HFFc6 (cell line): ENCODE results near the gene CTDNEP1. TPM values are rescaled to one million over a fixed set of nuclear protein-coding genes. Genes with fewer than 3 reads are reported as not detected.

Experiments
- DNase-seq: peaks from one replicate; pipeline ENCODE4 v3.0.0-alpha.2; 2018
- H3K27ac Mint-ChIP-seq: 2 replicates; pipeline ENCODE4 v1.8.0; 2020; ENCODE audit warnings: mild to moderate bottlenecking, mixed read lengths
- H3K27me3 Mint-ChIP-seq: 2 replicates; pipeline ENCODE4 v1.8.0; 2021; ENCODE audit warnings: mild to moderate bottlenecking, moderate library complexity, mixed read lengths; ENCODE audit not compliant: insufficient read depth
- H3K36me3 Mint-ChIP-seq: 2 replicates; pipeline ENCODE4 v1.8.0; 2021; ENCODE audit warnings: low read depth, mixed read lengths
- H3K4me1 Mint-ChIP-seq: 2 replicates; pipeline ENCODE4 v1.8.0; 2020; ENCODE audit warnings: low read depth, mixed read lengths
- H3K4me3 Mint-ChIP-seq: 2 replicates; pipeline ENCODE4 v1.8.0; 2020; ENCODE audit warnings: mild to moderate bottlenecking, moderate library complexity, mixed read lengths
- H3K9me3 Mint-ChIP-seq: 2 replicates; pipeline ENCODE4 v1.8.0; 2020; ENCODE audit warnings: mild to moderate bottlenecking, mixed read lengths
- long read RNA-seq: library from polyadenylated mRNA; unstranded; transcript quantifications from one replicate; pipeline ENCODE4 v2.0.0, GENCODE V29; 2019
- total RNA-seq, 6 experiments: library from RNA; stranded (reverse); fragmentation: NEBNext Ultra II Directional; extraction: Animal tissue kit (Norgen Biotek cat#: 25700); gene quantifications; 2 replicates in 1 of 6; 3 replicates in 5 of 6; pipeline ENCODE4 v1.2.3, GENCODE V29; 2021
- TF ChIP-seq, protein P1 (sequence below): fragments of 200-600 bp; sonication (generic); IDR thresholded peaks from 2 replicates; pipeline ENCODE4 v1.5.0; 2021; ENCODE audit warnings: antibody characterized with exemption, mild to moderate bottlenecking

CTDNEP1 gene
- 100 to 1,000 TPM; 127 to 168 (median 146) TPM for total RNA-seq
- long read RNA-seq, transcript CTDNEP1-210 (8 exons, 1,708 nt): major isoform, 5 of 11 reads
- long read RNA-seq, partial matches to known transcripts: 4 of 11 reads
- long read RNA-seq, other reads (novel, unspliced or antisense): 2 of 11 reads

DNA sequence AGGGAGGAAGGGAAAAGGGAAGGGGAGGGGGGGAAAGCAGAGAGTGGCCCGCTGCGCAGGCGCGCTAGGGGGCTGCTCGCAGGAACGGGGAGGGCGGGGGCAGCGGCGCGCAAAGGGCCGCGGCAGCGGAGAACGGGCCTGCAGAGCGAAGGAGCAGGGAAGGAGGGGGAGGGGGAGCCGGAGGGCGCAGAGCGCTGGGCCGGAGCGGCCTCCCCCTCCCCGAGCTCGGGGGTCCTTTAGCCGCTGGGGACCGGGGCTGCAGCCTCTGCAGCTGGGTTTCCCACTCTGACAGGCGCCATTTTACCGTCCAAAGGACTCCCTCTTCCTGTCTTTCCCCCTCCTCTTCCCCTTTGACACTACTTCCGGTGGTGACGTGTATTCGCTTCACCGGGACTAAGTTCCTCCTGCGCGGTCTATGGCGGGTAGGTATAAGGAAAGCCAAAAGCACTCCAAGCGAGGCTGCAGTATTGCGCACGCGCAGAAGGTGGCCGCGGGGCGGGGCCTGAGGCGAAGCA lies at the start of gene CTDNEP1:
TSS of gene CTDNEP1 (minus strand) at position 74 of the 515 bp plus-strand sequence. CDS start 438 bp downstream, outside the sequence.
- TF ChIP-seq, protein P1, sequence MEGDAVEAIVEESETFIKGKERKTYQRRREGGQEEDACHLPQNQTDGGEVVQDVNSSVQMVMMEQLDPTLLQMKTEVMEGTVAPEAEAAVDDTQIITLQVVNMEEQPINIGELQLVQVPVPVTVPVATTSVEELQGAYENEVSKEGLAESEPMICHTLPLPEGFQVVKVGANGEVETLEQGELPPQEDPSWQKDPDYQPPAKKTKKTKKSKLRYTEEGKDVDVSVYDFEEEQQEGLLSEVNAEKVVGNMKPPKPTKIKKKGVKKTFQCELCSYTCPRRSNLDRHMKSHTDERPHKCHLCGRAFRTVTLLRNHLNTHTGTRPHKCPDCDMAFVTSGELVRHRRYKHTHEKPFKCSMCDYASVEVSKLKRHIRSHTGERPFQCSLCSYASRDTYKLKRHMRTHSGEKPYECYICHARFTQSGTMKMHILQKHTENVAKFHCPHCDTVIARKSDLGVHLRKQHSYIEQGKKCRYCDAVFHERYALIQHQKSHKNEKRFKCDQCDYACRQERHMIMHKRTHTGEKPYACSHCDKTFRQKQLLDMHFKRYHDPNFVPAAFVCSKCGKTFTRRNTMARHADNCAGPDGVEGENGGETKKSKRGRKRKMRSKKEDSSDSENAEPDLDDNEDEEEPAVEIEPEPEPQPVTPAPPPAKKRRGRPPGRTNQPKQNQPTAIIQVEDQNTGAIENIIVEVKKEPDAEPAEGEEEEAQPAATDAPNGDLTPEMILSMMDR: no peak
- Mint-ChIP-seq H3K36me3 (peaks cover 40% of the 10 kb centered on the region), H3K4me1 (peaks cover 33% of the 10 kb centered on the region), H3K9me3 (no peaks in the 10 kb centered on the region), H3K4me3 (peak within 1 kb of the TSS; percentile 92), H3K27me3 (no peaks in the 10 kb centered on the region; the same call in 1 of the 2 replicates), H3K27ac (peak within 1 kb of the TSS; percentile 100)
- peak; percentile 100 for DNase-seq

DNA sequence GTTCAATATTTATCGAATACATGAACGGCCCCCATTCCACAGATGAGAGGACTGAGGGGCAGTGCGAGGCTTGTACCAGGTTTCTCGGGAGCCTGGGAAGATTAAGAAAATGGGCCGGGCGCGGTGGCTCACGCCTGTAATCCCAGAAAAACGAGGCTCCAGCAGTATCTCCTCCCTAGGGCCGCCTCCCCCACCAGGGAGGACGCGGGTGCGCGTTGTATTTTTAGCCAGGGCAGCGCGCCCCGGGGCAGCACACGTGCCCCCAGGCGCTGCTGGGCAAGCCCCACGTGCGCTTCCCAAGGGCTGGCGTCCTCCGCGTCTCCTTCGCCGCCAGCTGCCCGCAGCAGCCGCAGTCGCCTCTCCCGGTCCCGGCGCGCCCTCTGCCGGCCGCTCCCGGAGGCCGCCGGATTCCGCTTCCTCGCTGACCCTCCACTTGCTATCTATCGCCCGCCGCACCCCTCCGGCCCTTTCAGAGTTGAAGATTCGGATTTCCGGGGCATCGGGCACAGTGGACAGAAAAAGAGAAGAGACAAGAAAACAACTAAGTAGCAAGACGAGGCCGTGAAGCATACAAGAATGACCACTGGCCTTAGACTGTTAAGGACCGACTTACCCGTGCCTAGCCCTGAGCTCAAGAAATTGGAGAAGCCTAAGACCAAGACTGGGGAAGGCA lies 44.8 kb upstream of the CTDNEP1 start:
- H3K27ac Mint-ChIP-seq: no peak overlapping the region
- peaks cover 11% of the 10 kb centered on the region for H3K4me1 Mint-ChIP-seq
- TF ChIP-seq, protein P1: peak; percentile 98
- H3K27me3 Mint-ChIP-seq: peaks cover 42% of the 10 kb centered on the region
- no peaks in the 10 kb centered on the region for H3K9me3 Mint-ChIP-seq
- peak overlapping the region; percentile 65 for H3K4me3 Mint-ChIP-seq
- peak; percentile 65 for DNase-seq
- no peaks in the 10 kb centered on the region for H3K36me3 Mint-ChIP-seq

DNA sequence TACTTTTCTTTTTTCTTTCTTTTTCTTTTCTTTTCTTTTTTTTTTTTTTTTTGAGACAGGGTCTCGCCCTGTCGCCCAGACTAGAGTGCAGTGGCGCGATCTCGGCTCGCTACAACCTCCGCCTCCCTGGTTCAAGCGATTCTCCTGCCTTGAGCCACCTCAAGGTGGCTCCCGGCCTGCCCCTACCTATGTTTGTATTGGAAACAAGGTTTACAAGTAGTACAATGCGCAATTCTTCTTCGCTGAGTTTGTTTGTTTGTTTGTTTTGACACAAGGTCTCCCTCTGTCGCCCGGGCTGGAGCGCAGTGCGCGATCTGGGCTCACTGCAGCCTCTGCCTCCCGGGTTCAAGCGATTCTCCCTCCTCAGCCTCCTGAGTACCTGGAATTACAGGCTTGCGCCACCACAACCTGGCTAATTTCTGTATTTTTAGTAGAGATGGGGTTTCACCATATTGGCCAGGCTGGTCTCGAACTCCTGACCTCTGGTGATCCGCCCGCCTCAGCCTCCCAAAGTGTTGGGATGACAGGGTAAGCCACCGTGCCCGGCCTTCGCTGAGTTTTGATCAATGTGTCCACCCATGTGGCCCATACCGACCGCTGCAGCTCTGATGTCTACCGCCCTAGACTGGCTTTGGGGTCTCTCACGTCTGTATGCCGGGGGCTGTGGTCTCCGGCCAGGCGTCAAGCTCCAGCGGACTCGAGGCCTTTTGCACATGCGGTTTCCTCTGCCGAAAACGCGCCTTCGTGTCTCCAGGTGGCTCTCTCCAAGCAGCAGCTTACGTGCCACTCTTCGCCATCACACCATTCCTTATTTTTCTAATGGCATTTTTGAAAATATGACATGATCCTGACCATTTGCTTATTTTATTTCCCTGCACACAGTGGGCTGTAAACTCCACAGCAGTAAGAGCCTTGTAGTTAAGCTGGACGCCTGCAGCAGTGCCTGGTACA lies 44.0 kb upstream of the CTDNEP1 start:
- TF ChIP-seq, protein P1: no peak
- no peak for DNase-seq
- H3K4me1 Mint-ChIP-seq: peaks cover 11% of the 10 kb centered on the region
- H3K9me3 Mint-ChIP-seq: no peaks in the 10 kb centered on the region
- peaks cover 49% of the 10 kb centered on the region for H3K27me3 Mint-ChIP-seq
- H3K36me3 Mint-ChIP-seq: no peaks in the 10 kb centered on the region
- no peak overlapping the region for H3K27ac Mint-ChIP-seq
- peak overlapping the region; percentile 66 for H3K4me3 Mint-ChIP-seq

DNA sequence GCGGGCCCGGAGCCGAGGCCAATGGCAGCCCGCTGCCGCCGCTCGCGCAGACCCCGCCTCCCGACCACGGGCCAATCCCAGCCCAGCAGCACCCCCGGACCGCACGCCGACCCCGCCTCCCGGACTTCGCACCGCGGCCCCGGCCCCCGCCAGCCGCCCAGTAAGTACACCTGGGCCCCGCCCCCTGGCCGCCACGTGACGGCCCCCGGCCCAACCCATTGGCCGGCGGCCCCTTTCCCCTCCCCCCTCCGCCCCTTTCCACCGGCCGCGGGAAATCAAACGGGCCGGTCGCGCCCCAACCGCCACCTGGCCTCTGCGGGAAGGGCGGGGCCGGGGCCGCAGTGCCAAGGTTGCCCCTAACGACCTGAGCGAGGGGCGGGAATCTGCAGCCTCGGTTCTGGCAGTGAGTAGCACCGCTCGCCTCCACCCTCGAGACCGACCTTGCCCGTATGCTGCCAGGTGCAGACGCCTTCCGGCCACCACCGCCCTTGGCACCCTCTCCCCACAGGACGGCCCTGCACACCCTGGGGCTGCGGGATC lies 43.1 kb upstream of the CTDNEP1 start, which contains the start of gene YBX2:
TSS of gene YBX2 (minus strand) at position 26 of the 540 bp plus-strand sequence. CDS start 139 bp downstream, outside the sequence.
- Mint-ChIP-seq H3K36me3 (no peaks in the 10 kb centered on the region), H3K9me3 (no peaks in the 10 kb centered on the region), H3K27ac (no peak within 1 kb of the TSS), H3K4me3 (peak within 1 kb of the TSS; percentile 66; the same call in 1 of the 2 replicates), H3K4me1 (peaks cover 11% of the 10 kb centered on the region), H3K27me3 (peaks cover 48% of the 10 kb centered on the region)
- TF ChIP-seq, protein P1: no peak
- DNase-seq: no peak
